ENCODE results near the gene ZBTB39. TPM values are rescaled to one million over a fixed set of nuclear protein-coding genes. Genes with fewer than 3 reads are reported as not detected.
"Not testable (repeated sequence)": the region's sequence is repeated elsewhere in the genome, so short reads cannot be mapped to it uniquely, and the experiment has no call there.

ZBTB39 gene
- polyA plus RNA-seq, 3 donors, result 1.2 to 2.2 (median 1.7) TPM

- WGBS, 3 donors, result 77 to 83% (median 80%) methylated on average over 9 of the region's 9 CpGs
Observed at GRCh38 chr12:57039016-57039798, 32.9 kb upstream of the ZBTB39 start.

GRCh38 chr12:57037264-57037663 is 30.9 kb upstream of the ZBTB39 start:
- WGBS, 3 donors, result 67 to 76% (median 70%) methylated on average over 3 of the region's 3 CpGs
- H3K27ac ChIP-seq (ENCODE audit: low read depth, low read length), result no peak overlapping the region

More at GRCh38 chr12:57039016-57039798, 32.9 kb upstream of the ZBTB39 start:
- no peak overlapping the region for H3K27ac ChIP-seq (ENCODE audit: low read depth, low read length)

- H3K27ac ChIP-seq (ENCODE audit: low read depth, low read length), result no peak overlapping the region
- 91 to 94% (median 93%) methylated on average over 3 of the region's 3 CpGs for WGBS, 3 donors
Observed at GRCh38 chr12:57033431-57033830, 27.1 kb upstream of the ZBTB39 start.

GRCh38 chr12:57031789-57032188 is 25.4 kb upstream of the ZBTB39 start:
- H3K27ac ChIP-seq (ENCODE audit: low read depth, low read length), result no peak overlapping the region
- WGBS, 3 donors, result 79 to 90% (median 80%) methylated on average over 7 of the region's 7 CpGs

GRCh38 chr12:57031138-57031725 is 24.9 kb upstream of the ZBTB39 start:
- WGBS, 3 donors, result 18 to 26% (median 23%) methylated on average over 2 of the region's 2 CpGs
- no peak overlapping the region for H3K27ac ChIP-seq (ENCODE audit: low read depth, low read length)

- WGBS, 3 donors, result 83 to 98% (median 95%) methylated on average over 7 of the region's 7 CpGs
Observed at GRCh38 chr12:57029457-57029856, 23.1 kb upstream of the ZBTB39 start.

GRCh38 chr12:57027805-57028153 is 21.4 kb upstream of the ZBTB39 start:
- WGBS, 3 donors, result 56 to 77% (median 63%) methylated on average over 5 of the region's 5 CpGs
- no peak overlapping the region for H3K27ac ChIP-seq (ENCODE audit: low read depth, low read length)

More at GRCh38 chr12:57029457-57029856, 23.1 kb upstream of the ZBTB39 start:
- H3K27ac ChIP-seq (ENCODE audit: low read depth, low read length), result no peak overlapping the region

GRCh38 chr12:57027011-57027804 is 20.9 kb upstream of the ZBTB39 start:
- H3K27ac ChIP-seq (ENCODE audit: low read depth, low read length), result no peak overlapping the region
- WGBS, 3 donors, result 53 to 59% (median 56%) methylated on average over 13 of the region's 13 CpGs

GRCh38 chr12:57025196-57025595 is 18.9 kb upstream of the ZBTB39 start:
- no peak overlapping the region for H3K27ac ChIP-seq (ENCODE audit: low read depth, low read length)
- 70 to 86% (median 76%) methylated on average over 2 of the region's 2 CpGs for WGBS, 3 donors

- H3K27ac ChIP-seq (ENCODE audit: low read depth, low read length), result not testable (repeated sequence)
- 91 to 95% (median 93%) methylated on average over 5 of the region's 5 CpGs for WGBS, 3 donors
Observed at GRCh38 chr12:57022324-57022723, 16.0 kb upstream of the ZBTB39 start.

GRCh38 chr12:57019983-57020719 is 13.8 kb upstream of the ZBTB39 start:
- 84 to 90% (median 90%) methylated on average over 9 of the region's 9 CpGs for WGBS, 3 donors
- H3K27ac ChIP-seq (ENCODE audit: low read depth, low read length), result no peak overlapping the region

- H3K27ac ChIP-seq (ENCODE audit: low read depth, low read length), result no peak overlapping the region
- 78 to 83% (median 78%) methylated on average over 1 of the region's 1 CpG for WGBS, 3 donors
Observed at GRCh38 chr12:57018906-57019305, 12.6 kb upstream of the ZBTB39 start.

GRCh38 chr12:57018353-57018752 is 12.0 kb upstream of the ZBTB39 start:
- WGBS, 3 donors, result 77 to 88% (median 77%) methylated on average over 5 of the region's 5 CpGs
- H3K27ac ChIP-seq (ENCODE audit: low read depth, low read length), result not testable (repeated sequence)

- 31 to 63% (median 49%) methylated on average over 5 to 6 of the region's 6 CpGs for WGBS, 3 donors
- H3K27ac ChIP-seq (ENCODE audit: low read depth, low read length), result no peak within 1 kb of the TSS
Observed at GRCh38 chr12:57016348-57016747, 10.0 kb upstream of the ZBTB39 start, which contains the start of gene TAC3. TAC3 (minus strand) TSS chr12:57016529; CDS start chr12:57015797, 732 bp downstream.

GRCh38 chr12:57012600-57013465 is 6.5 kb upstream of the ZBTB39 start:
- 69 to 83% (median 80%) methylated on average over 7 of the region's 7 CpGs for WGBS, 3 donors
- H3K27ac ChIP-seq (ENCODE audit: low read depth, low read length), result no peak overlapping the region

GRCh38 chr12:57011438-57012424 is 5.4 kb upstream of the ZBTB39 start:
- H3K27ac ChIP-seq (ENCODE audit: low read depth, low read length), result no peak overlapping the region
- WGBS, 3 donors, result 55 to 74% (median 70%) methylated on average over 12 of the region's 12 CpGs
